K562 (cell line): ENCODE data around the gene FETUB. TPM values are rescaled to one million over a fixed set of nuclear protein-coding genes. Genes with fewer than 3 reads are reported as not detected.

Experiments used
- CBX3 ChIP-seq, 2 experiments: IDR thresholded peaks; 1 replicate in 1 of 2; 2 replicates in 1 of 2; pipeline ENCODE4 v1.6.1; 2012; ENCODE audit warnings: inconsistent platforms in 2 of 2, low read length in 2 of 2, borderline replicate concordance in 1 of 2, control low read depth in 1 of 2
- CEBPG ChIP-seq, 3 experiments: fragments of 200-800 bp in 1 of 3; sonication (Bioruptor generic) in 1 of 3; sonication (generic) in 1 of 3; formaldehyde crosslinking in 1 of 3; IDR thresholded peaks in 2 of 3; conservative IDR thresholded peaks in 1 of 3; 2 replicates each; pipeline versions ENCODE4 v1.6.1 to v1.8.0; 2016 to 2022; ENCODE audit warnings: missing compliant biosample characterization in 2 of 3, missing genetic modification characterization in 2 of 3, mild to moderate bottlenecking in 1 of 3, missing genetic modification reagents in 1 of 3
- CHCHD3 ChIP-seq: fragments of 250-450 bp; sonication (Bioruptor Pico); IDR thresholded peaks from 2 replicates; pipeline ENCODE4 v2.1.2; 2022; ENCODE audit warnings: mild to moderate bottlenecking
- CTBP1 ChIP-seq: fragments of 450-650 bp; IDR thresholded peaks from 2 replicates; pipeline ENCODE4 v1.6.1; 2016; ENCODE audit warnings: borderline replicate concordance
- KLF10 ChIP-seq: fragments of 250-450 bp; sonication (Bioruptor Pico); IDR thresholded peaks from 2 replicates; pipeline ENCODE4 v1.6.1; 2021; ENCODE audit warnings: matching md5 sums
- NR2C1 ChIP-seq, 2 experiments: fragments of 450-650 bp; IDR thresholded peaks; 2 replicates each; pipeline ENCODE4 v1.6.1; 2017; ENCODE audit warnings: mild to moderate bottlenecking in 2 of 2, antibody characterized with exemption in 1 of 2, inconsistent platforms in 1 of 2, missing compliant biosample characterization in 1 of 2, missing genetic modification characterization in 1 of 2
- POLR2AphosphoS2 ChIP-seq: IDR thresholded peaks from 2 replicates; pipeline ENCODE4 v1.6.1; 2012; ENCODE audit warnings: low read length, improper control_type of control experiment
- POLR3A ChIP-seq: IDR thresholded peaks from 2 replicates; pipeline ENCODE4 v1.6.1; 2011; ENCODE audit warnings: borderline replicate concordance, mild to moderate bottlenecking, moderate library complexity; ENCODE audit not compliant: insufficient read length, insufficient read depth; ENCODE audit errors: extremely low read depth
- RAD21 ChIP-seq, 2 experiments: fragments of 250-450 bp in 1 of 2; fragments of 450-650 bp in 1 of 2; sonication (Bioruptor Pico) in 1 of 2; formaldehyde crosslinking in 1 of 2; IDR thresholded peaks in 1 of 2; conservative IDR thresholded peaks in 1 of 2; 2 replicates each; pipeline versions ENCODE4 v1.4.0 to v1.8.0; 2020 to 2022; ENCODE audit warnings: mild to moderate bottlenecking in 2 of 2, moderate library complexity in 1 of 2
- RCOR1 ChIP-seq, 2 experiments: IDR thresholded peaks; 2 replicates each; pipeline ENCODE4 v1.6.1; 2012; ENCODE audit warnings: low read depth in 2 of 2, low read length in 2 of 2, borderline replicate concordance in 1 of 2, improper control_type of control experiment in 1 of 2
- TRIM24 ChIP-seq, 2 experiments: fragments of 450-650 bp; IDR thresholded peaks; 2 replicates each; pipeline ENCODE4 v1.6.1; 2016
- ZNF584 ChIP-seq: fragments of 200-800 bp; sonication (Bioruptor generic); IDR thresholded peaks from 2 replicates; pipeline ENCODE4 v1.6.1; 2016; ENCODE audit warnings: low read depth, mild to moderate bottlenecking, missing genetic modification characterization, missing compliant biosample characterization
- polyA plus RNA-seq, 8 experiments: library from polyadenylated mRNA; depleted of rRNA in 4 of 8; stranded (reverse) in 5 of 8; unstranded in 3 of 8; fragments of >200 nt; fragmentation: Nextera tagmentation in 2 of 8; fragmentation: Illumina TruSeq in 1 of 8; extraction: Ambion mirVana in 2 of 8; extraction: Trizol in 1 of 8; gene quantifications; 2 replicates each; pipeline versions ENCODE4 v1.2.1 to v1.2.3, GENCODE V29; 2011 to 2014; ENCODE audit warnings: inconsistent platforms in 1 of 8, missing spikeins in 1 of 8
- total RNA-seq, 7 experiments: library from RNA; depleted of rRNA in 6 of 7; stranded (reverse); fragments of >200 nt in 6 of 7; fragmentation: Illumina TruSeq in 2 of 7; extraction: Trizol in 2 of 7; gene quantifications; 2 replicates each; pipeline versions ENCODE4 v1.2.1 to v1.2.3, GENCODE V29; 2011 to 2021; ENCODE audit warnings: low replicate concordance in 1 of 7
- TF ChIP-seq, protein P1 (sequence below), 2 experiments: fragments of 450-650 bp in 1 of 2; sonication (generic) in 1 of 2; formaldehyde crosslinking in 1 of 2; IDR thresholded peaks; 2 replicates each; pipeline versions ENCODE4 v1.7.1 to v1.9.0; 2016 to 2022; ENCODE audit warnings: inconsistent platforms in 1 of 2, mild to moderate bottlenecking in 1 of 2, missing genetic modification reagents in 1 of 2
- TF ChIP-seq, protein P2 (sequence below): fragments of 200-800 bp; sonication (Bioruptor generic); IDR thresholded peaks from 2 replicates; pipeline ENCODE4 v1.6.1; 2017; ENCODE audit warnings: missing genetic modification characterization, missing compliant biosample characterization

Gene FETUB
- total and polyA plus RNA-seq, 9 of the 15 experiments (the other 6 are each of a cell fraction or from before 2014, with no cell fraction given) = not detected

DNA sequence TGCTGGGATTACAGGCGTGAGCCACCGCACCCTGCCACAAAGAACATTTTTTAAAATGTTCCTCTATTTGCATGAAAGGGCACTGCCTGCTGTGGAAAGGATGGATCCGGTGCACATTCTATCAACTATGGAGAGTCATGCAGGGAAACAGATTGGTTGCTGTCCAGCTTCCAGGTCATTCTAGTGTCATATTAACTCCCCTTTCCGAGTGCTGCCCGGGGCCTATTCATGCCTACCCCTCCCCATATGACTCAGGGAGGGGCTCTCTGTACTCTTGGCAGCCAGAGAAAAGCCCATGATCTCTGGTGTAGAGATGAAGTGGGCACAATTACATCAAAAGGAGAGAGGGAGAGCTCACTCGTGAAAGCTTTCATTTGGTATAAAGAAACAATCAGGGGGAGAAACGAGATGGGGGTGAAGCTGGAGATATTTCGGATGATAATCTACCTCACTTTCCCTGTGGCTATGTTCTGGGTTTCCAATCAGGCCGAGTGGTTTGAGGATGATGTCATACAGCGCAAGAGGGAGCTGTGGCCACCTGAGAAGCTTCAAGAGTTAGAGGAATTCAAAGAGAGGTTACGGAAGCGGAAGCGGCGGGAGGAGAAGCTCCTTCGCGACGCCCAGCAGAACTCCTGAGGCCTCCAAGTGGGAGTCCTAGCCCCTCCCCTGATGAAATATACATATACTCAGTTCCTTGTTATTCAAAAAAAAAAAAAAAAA lies 43.5 kb upstream of the FETUB start (continued):
- TF ChIP-seq, protein P1, sequence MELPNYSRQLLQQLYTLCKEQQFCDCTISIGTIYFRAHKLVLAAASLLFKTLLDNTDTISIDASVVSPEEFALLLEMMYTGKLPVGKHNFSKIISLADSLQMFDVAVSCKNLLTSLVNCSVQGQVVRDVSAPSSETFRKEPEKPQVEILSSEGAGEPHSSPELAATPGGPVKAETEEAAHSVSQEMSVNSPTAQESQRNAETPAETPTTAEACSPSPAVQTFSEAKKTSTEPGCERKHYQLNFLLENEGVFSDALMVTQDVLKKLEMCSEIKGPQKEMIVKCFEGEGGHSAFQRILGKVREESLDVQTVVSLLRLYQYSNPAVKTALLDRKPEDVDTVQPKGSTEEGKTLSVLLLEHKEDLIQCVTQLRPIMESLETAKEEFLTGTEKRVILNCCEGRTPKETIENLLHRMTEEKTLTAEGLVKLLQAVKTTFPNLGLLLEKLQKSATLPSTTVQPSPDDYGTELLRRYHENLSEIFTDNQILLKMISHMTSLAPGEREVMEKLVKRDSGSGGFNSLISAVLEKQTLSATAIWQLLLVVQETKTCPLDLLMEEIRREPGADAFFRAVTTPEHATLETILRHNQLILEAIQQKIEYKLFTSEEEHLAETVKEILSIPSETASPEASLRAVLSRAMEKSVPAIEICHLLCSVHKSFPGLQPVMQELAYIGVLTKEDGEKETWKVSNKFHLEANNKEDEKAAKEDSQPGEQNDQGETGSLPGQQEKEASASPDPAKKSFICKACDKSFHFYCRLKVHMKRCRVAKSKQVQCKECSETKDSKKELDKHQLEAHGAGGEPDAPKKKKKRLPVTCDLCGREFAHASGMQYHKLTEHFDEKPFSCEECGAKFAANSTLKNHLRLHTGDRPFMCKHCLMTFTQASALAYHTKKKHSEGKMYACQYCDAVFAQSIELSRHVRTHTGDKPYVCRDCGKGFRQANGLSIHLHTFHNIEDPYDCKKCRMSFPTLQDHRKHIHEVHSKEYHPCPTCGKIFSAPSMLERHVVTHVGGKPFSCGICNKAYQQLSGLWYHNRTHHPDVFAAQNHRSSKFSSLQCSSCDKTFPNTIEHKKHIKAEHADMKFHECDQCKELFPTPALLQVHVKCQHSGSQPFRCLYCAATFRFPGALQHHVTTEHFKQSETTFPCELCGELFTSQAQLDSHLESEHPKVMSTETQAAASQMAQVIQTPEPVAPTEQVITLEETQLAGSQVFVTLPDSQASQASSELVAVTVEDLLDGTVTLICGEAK (IDR thresholded peaks at IDR 0.05) = peak; percentile 65; the same call in 1 of the 2 replicates
- TF ChIP-seq, protein P1 (CRISPR knock-in tag; IDR thresholded peaks at IDR 0.05) = no peak
- TF ChIP-seq CTBP1 = peak; percentile 71
- peak in 1 of 2 experiments; percentile 67; a peak in 1 of 4 replicates for TF ChIP-seq RCOR1 (IDR thresholded peaks at IDR 0.05; ENCODE audit: borderline replicate concordance in 1 of 2, low read depth in 2 of 2, low read length in 2 of 2)
- no peak for TF ChIP-seq KLF10 (CRISPR knock-in tag)
- peak; percentile 27 to 76; a peak in 2 of 4 replicates for TF ChIP-seq TRIM24 (IDR thresholded peaks at IDR 0.05)
- TF ChIP-seq CHCHD3 (CRISPR knock-in tag) = no peak
- TF ChIP-seq, protein P2, sequence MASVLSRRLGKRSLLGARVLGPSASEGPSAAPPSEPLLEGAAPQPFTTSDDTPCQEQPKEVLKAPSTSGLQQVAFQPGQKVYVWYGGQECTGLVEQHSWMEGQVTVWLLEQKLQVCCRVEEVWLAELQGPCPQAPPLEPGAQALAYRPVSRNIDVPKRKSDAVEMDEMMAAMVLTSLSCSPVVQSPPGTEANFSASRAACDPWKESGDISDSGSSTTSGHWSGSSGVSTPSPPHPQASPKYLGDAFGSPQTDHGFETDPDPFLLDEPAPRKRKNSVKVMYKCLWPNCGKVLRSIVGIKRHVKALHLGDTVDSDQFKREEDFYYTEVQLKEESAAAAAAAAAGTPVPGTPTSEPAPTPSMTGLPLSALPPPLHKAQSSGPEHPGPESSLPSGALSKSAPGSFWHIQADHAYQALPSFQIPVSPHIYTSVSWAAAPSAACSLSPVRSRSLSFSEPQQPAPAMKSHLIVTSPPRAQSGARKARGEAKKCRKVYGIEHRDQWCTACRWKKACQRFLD (CRISPR knock-in tag) = peak; percentile 46; the same call in 1 of the 2 replicates
- peak in 1 of 2 experiments; percentile 3; a peak in 1 of 4 replicates for TF ChIP-seq RAD21 (CRISPR knock-in tag; conservative IDR thresholded peaks at IDR 0.05 in 1 of 2, IDR thresholded peaks at IDR 0.05 in 1 of 2)
- TF ChIP-seq POLR3A = no peak
- no peak for TF ChIP-seq POLR2AphosphoS2
- peak; percentile 40; the same call in 1 of the 2 replicates for TF ChIP-seq ZNF584 (CRISPR knock-in tag)
- peak; percentile 86 for TF ChIP-seq CEBPG (CRISPR knock-in tag; IDR thresholded peaks at IDR 0.05)
- TF ChIP-seq CEBPG (tag; conservative IDR thresholded peaks at IDR 0.05 in 1 of 2, IDR thresholded peaks at IDR 0.05 in 1 of 2) = peak; percentile 31 to 92; a peak in 3 of 4 replicates
- TF ChIP-seq NR2C1 (IDR thresholded peaks at IDR 0.05) = no peak
- 0 out of 2 replicates have a peak, but pooled peaks have one; percentile 17 for TF ChIP-seq NR2C1 (tag; IDR thresholded peaks at IDR 0.05)
- TF ChIP-seq CBX3 (IDR thresholded peaks at IDR 0.05; ENCODE audit: borderline replicate concordance in 1 of 2, low read length in 2 of 2) = no peak
